ENCODE data around the gene QSOX2.

DNA sequence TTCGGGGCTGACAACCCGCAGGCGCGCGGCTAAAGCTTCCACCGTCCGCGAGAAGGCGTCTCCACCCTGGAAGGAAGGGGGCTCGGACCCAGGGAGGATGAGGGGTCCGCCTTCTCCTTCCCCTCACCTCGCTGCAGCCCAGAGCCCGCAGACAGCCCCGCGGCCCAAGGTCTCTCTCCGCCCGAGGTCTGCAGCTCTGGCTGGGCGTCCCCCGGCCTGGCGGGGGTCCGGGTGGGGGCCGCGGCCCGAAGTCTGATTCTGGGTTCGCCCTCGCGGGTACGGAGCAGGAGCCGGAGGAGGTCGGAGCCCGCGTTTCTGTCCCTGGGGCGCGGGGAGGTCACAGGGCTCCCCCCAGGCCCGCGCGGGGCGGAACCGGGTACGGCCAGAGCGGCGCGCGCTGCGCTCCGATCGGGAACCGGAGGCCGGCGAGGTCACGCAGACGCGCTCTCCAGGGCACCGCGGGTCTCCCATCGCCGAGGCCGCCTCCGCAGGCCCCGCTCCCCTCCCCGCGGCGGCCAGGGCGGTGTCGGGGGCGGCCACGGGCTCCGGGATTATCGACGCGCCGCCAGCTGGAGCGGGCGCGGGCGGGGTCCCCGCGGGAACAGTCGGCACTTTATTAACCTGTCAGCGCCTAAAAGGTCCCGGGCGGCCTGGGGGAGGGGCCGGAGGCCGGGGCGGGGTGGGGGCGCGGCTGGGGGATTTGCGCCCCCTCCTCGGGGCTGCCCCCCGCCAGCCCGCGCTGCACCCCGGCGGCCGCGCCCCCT, 52.3 kb downstream of the QSOX2 start:
- TF ChIP-seq, protein P1, sequence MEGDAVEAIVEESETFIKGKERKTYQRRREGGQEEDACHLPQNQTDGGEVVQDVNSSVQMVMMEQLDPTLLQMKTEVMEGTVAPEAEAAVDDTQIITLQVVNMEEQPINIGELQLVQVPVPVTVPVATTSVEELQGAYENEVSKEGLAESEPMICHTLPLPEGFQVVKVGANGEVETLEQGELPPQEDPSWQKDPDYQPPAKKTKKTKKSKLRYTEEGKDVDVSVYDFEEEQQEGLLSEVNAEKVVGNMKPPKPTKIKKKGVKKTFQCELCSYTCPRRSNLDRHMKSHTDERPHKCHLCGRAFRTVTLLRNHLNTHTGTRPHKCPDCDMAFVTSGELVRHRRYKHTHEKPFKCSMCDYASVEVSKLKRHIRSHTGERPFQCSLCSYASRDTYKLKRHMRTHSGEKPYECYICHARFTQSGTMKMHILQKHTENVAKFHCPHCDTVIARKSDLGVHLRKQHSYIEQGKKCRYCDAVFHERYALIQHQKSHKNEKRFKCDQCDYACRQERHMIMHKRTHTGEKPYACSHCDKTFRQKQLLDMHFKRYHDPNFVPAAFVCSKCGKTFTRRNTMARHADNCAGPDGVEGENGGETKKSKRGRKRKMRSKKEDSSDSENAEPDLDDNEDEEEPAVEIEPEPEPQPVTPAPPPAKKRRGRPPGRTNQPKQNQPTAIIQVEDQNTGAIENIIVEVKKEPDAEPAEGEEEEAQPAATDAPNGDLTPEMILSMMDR (IDR thresholded peaks at IDR 0.05): no peak
- TF ChIP-seq POLR2A (IDR thresholded peaks at IDR 0.05): no peak

Data from body of pancreas (tissue), 4 donors.